Stimulated activated naive B cell treated with anti-CD40 and anti-IgM and Interleukin-4, amounts not matched to agents 10 μg/mL and 1 μg/mL and 100 μg/mL, for 72 hours (primary cell): ENCODE data around the gene OPA3.
"Not testable (repeated sequence)": the region's sequence is repeated elsewhere in the genome, so short reads cannot be mapped to it uniquely, and the experiment has no call there.

Experiments
- ATAC-seq, 2 donors: fragments of 150-1000 bp; cut with Tn5 transposase; replicated peaks; 2 replicates each; pipeline ENCODE4 v1.10.0; 2021; ENCODE audit warnings: moderate library complexity in 1 of 2
- DNase-seq: peaks from one replicate; pipeline ENCODE4 v3.0.0; 2021
- H3K27ac Mint-ChIP-seq: one replicate; pipeline ENCODE4 v1.8.0; 2022; ENCODE audit warnings: mild to moderate bottlenecking, mixed read lengths
- H3K27me3 Mint-ChIP-seq, 2 donors: one replicate each; pipeline ENCODE4 v1.8.0; 2022; ENCODE audit warnings: mixed read lengths in 2 of 2
- H3K36me3 Mint-ChIP-seq, 2 donors: one replicate each; pipeline ENCODE4 v1.8.0; 2022; ENCODE audit warnings: mixed read lengths in 2 of 2, mild to moderate bottlenecking in 1 of 2
- H3K4me1 Mint-ChIP-seq, 2 donors: one replicate each; pipeline ENCODE4 v1.8.0; 2022; ENCODE audit warnings: mixed read lengths in 2 of 2, mild to moderate bottlenecking in 1 of 2
- H3K4me3 Mint-ChIP-seq, 2 donors: one replicate each; pipeline ENCODE4 v1.8.0; 2022; ENCODE audit warnings: mild to moderate bottlenecking in 2 of 2, mixed read lengths in 2 of 2, moderate library complexity in 1 of 2
- H3K9me3 Mint-ChIP-seq, 2 donors: one replicate each; pipeline ENCODE4 v1.8.0; 2022; ENCODE audit warnings: mixed read lengths in 2 of 2, mild to moderate bottlenecking in 1 of 2

OPA3 gene

GRCh38 chr19:45584332-45585157, at the start of gene OPA3:
Gene OPA3 (minus strand): TSS chr19:45584802. CDS start chr19:45584764, 38 bp downstream.
- ATAC-seq (peak; percentile 89 to 91), DNase-seq (peak; percentile 98)
- Mint-ChIP-seq H3K27me3 (peaks cover 2 to 10% of the 10 kb centered on the region in 2 donors), H3K27ac (peak within 1 kb of the TSS; percentile 95), H3K9me3 (no peaks in the 10 kb centered on the region), H3K36me3 (peaks cover 13% of the 10 kb centered on the region in 2 donors), H3K4me3 (peak within 1 kb of the TSS; percentile 82 to 98), H3K4me1 (peaks cover 3 to 14% of the 10 kb centered on the region in 2 donors)

GRCh38 chr19:45632468-45633196, 48.0 kb upstream of the OPA3 start:
- DNase-seq (no peak), ATAC-seq (peak in 1 of 2 donors; percentile 63)
- H3K4me1 Mint-ChIP-seq: no peaks in the 10 kb centered on the region
- no peak overlapping the region for H3K4me3 Mint-ChIP-seq
- H3K9me3 Mint-ChIP-seq: no peaks in the 10 kb centered on the region
- no peak overlapping the region for H3K27ac Mint-ChIP-seq
- peaks cover 18 to 35% of the 10 kb centered on the region in 2 donors for H3K36me3 Mint-ChIP-seq
- no peaks in the 10 kb centered on the region for H3K27me3 Mint-ChIP-seq

- no peak overlapping the region for H3K27ac Mint-ChIP-seq
- no peaks in the 10 kb centered on the region for H3K4me1 Mint-ChIP-seq
- H3K36me3 Mint-ChIP-seq: peaks cover 29 to 44% of the 10 kb centered on the region in 2 donors
- no peaks in the 10 kb centered on the region for H3K27me3 Mint-ChIP-seq
- H3K9me3 Mint-ChIP-seq: no peaks in the 10 kb centered on the region
- ATAC-seq (peak; percentile 41 to 72), DNase-seq (no peak)
- H3K4me3 Mint-ChIP-seq: no peak overlapping the region
These were observed 45.9 kb upstream of the OPA3 start for GRCh38 chr19:45630463-45630862.

- peaks cover 32 to 50% of the 10 kb centered on the region in 2 donors for H3K36me3 Mint-ChIP-seq
- DNase-seq: no peak
- no peak for ATAC-seq
- no peaks in the 10 kb centered on the region for H3K27me3 Mint-ChIP-seq
- no peaks in the 10 kb centered on the region for H3K4me1 Mint-ChIP-seq
- H3K4me3 Mint-ChIP-seq: no peak overlapping the region
- H3K27ac Mint-ChIP-seq: no peak overlapping the region
- no peaks in the 10 kb centered on the region for H3K9me3 Mint-ChIP-seq
These were observed 45.1 kb upstream of the OPA3 start for GRCh38 chr19:45629704-45630103.

- ATAC-seq, H3K27me3 Mint-ChIP-seq, H3K4me3 Mint-ChIP-seq, DNase-seq, H3K4me1 Mint-ChIP-seq, H3K9me3 Mint-ChIP-seq, H3K27ac Mint-ChIP-seq: not testable (repeated sequence)
- peaks cover 42 to 57% of the 10 kb centered on the region in 2 donors for H3K36me3 Mint-ChIP-seq
These were observed 43.6 kb upstream of the OPA3 start for GRCh38 chr19:45628219-45628618.

- Mint-ChIP-seq H3K4me3 (no peak overlapping the region), H3K9me3 (no peaks in the 10 kb centered on the region), H3K4me1 (no peaks in the 10 kb centered on the region), H3K27me3 (no peaks in the 10 kb centered on the region), H3K27ac (no peak overlapping the region), H3K36me3 (peaks cover 57 to 65% of the 10 kb centered on the region in 2 donors)
- no peak for DNase-seq
- ATAC-seq: no peak
These were observed 39.4 kb upstream of the OPA3 start for GRCh38 chr19:45623984-45624383.

- no peak overlapping the region for H3K4me3 Mint-ChIP-seq
- no peaks in the 10 kb centered on the region for H3K9me3 Mint-ChIP-seq
- H3K36me3 Mint-ChIP-seq: peaks cover 65 to 69% of the 10 kb centered on the region in 2 donors
- H3K27me3 Mint-ChIP-seq: no peaks in the 10 kb centered on the region
- ATAC-seq (no peak), DNase-seq (no peak)
- H3K27ac Mint-ChIP-seq: peak overlapping the region; percentile 2
- no peaks in the 10 kb centered on the region for H3K4me1 Mint-ChIP-seq
These were observed 37.4 kb upstream of the OPA3 start for GRCh38 chr19:45621976-45622503.

GRCh38 chr19:45621389-45621788, 36.8 kb upstream of the OPA3 start:
- no peaks in the 10 kb centered on the region for H3K4me1 Mint-ChIP-seq
- peaks cover 65 to 72% of the 10 kb centered on the region in 2 donors for H3K36me3 Mint-ChIP-seq
- no peak for ATAC-seq
- no peak overlapping the region for H3K4me3 Mint-ChIP-seq
- no peak overlapping the region for H3K27ac Mint-ChIP-seq
- H3K27me3 Mint-ChIP-seq: no peaks in the 10 kb centered on the region
- DNase-seq: no peak
- H3K9me3 Mint-ChIP-seq: no peaks in the 10 kb centered on the region

- ATAC-seq: no peak
- Mint-ChIP-seq H3K27ac (no peak overlapping the region), H3K4me3 (no peak overlapping the region), H3K27me3 (no peaks in the 10 kb centered on the region), H3K9me3 (peaks cover 0 to 2% of the 10 kb centered on the region in 2 donors), H3K4me1 (peaks cover 12 to 19% of the 10 kb centered on the region in 2 donors), H3K36me3 (peaks cover 58 to 66% of the 10 kb centered on the region in 2 donors)
- DNase-seq: no peak
These were observed 32.1 kb upstream of the OPA3 start for GRCh38 chr19:45616704-45617017.

- peaks cover 12 to 19% of the 10 kb centered on the region in 2 donors for H3K4me1 Mint-ChIP-seq
- H3K27me3 Mint-ChIP-seq: no peaks in the 10 kb centered on the region
- peak; percentile 77 to 86 for ATAC-seq
- DNase-seq: peak; percentile 58
- H3K27ac Mint-ChIP-seq: no peak overlapping the region
- H3K9me3 Mint-ChIP-seq: peaks cover 0 to 2% of the 10 kb centered on the region in 2 donors
- H3K4me3 Mint-ChIP-seq: no peak overlapping the region
- peaks cover 53 to 66% of the 10 kb centered on the region in 2 donors for H3K36me3 Mint-ChIP-seq
These were observed 31.4 kb upstream of the OPA3 start for GRCh38 chr19:45615795-45616703.

GRCh38 chr19:45615056-45615455, 30.5 kb upstream of the OPA3 start:
- H3K36me3 Mint-ChIP-seq: peaks cover 53 to 65% of the 10 kb centered on the region in 2 donors

GRCh38 chr19:45613926-45614725, 29.5 kb upstream of the OPA3 start:
- DNase-seq: peak; percentile 18
- peak; percentile 86 to 92 for ATAC-seq
- Mint-ChIP-seq H3K36me3 (peaks cover 57 to 67% of the 10 kb centered on the region in 2 donors), H3K27me3 (no peaks in the 10 kb centered on the region), H3K9me3 (peaks cover 4% of the 10 kb centered on the region in 2 donors), H3K4me3 (peak overlapping the region in 1 of 2 donors; percentile 2), H3K27ac (peak overlapping the region; percentile 90), H3K4me1 (peaks cover 12 to 19% of the 10 kb centered on the region in 2 donors)

More at GRCh38 chr19:45615056-45615455, 30.5 kb upstream of the OPA3 start:
- not testable (repeated sequence) for H3K27ac Mint-ChIP-seq, ATAC-seq, H3K27me3 Mint-ChIP-seq, H3K4me3 Mint-ChIP-seq, H3K9me3 Mint-ChIP-seq, DNase-seq
- H3K4me1 Mint-ChIP-seq: peaks cover 12 to 19% of the 10 kb centered on the region in 2 donors

GRCh38 chr19:45608948-45609347, 24.3 kb upstream of the OPA3 start:
- H3K4me1 Mint-ChIP-seq: peaks cover 12 to 15% of the 10 kb centered on the region in 2 donors
- peaks cover 5 to 8% of the 10 kb centered on the region in 2 donors for H3K9me3 Mint-ChIP-seq
- no peak for ATAC-seq
- DNase-seq: no peak
- no peak overlapping the region for H3K4me3 Mint-ChIP-seq
- no peaks in the 10 kb centered on the region for H3K27me3 Mint-ChIP-seq
- no peak overlapping the region for H3K27ac Mint-ChIP-seq
- H3K36me3 Mint-ChIP-seq: peaks cover 30 to 39% of the 10 kb centered on the region in 2 donors
